NT2/D1 (cell line): ENCODE measurements around the gene TSPAN32.

Experiments
- DNase-seq: peaks from one replicate; pipeline ENCODE4 v3.0.0-alpha.2; 2011; ENCODE audit warnings: low read depth, low spot score
- H3K27me3 ChIP-seq: 2 replicates; pipeline ENCODE4 v1.6.0; 2011; ENCODE audit warnings: mild to moderate bottlenecking; ENCODE audit not compliant: insufficient read length, insufficient read depth
- H3K36me3 ChIP-seq: 2 replicates; pipeline ENCODE4 v1.6.1; 2011; ENCODE audit warnings: mild to moderate bottlenecking, low read length, mixed read lengths; ENCODE audit not compliant: insufficient read depth, insufficient read length
- H3K4me1 ChIP-seq: 2 replicates; pipeline ENCODE4 v1.5.1; 2011; ENCODE audit not compliant: insufficient read depth, insufficient read length
- H3K4me3 ChIP-seq: 2 replicates; pipeline ENCODE4 v1.5.1; 2011; ENCODE audit warnings: low read depth; ENCODE audit not compliant: insufficient read length
- H3K9ac ChIP-seq: 2 replicates; pipeline ENCODE4 v1.6.0; 2011; ENCODE audit warnings: low read depth; ENCODE audit not compliant: insufficient read length
- H3K9me3 ChIP-seq: 2 replicates; pipeline ENCODE4 v1.5.1; 2011; ENCODE audit warnings: mild to moderate bottlenecking, low read length; ENCODE audit not compliant: insufficient read depth
- SUZ12 ChIP-seq: IDR thresholded peaks from 2 replicates; pipeline ENCODE4 v1.6.1; 2011; ENCODE audit not compliant: insufficient read length, insufficient read depth; ENCODE audit errors: extremely low read depth
- YY1 ChIP-seq: IDR thresholded peaks from 2 replicates; pipeline ENCODE4 v1.6.1; 2011; ENCODE audit not compliant: insufficient read length, insufficient read depth
- ZNF274 ChIP-seq: IDR thresholded peaks from 2 replicates; pipeline ENCODE4 v1.6.1; 2011; ENCODE audit warnings: mild to moderate bottlenecking, low read depth, low read length

Gene TSPAN32

DNA sequence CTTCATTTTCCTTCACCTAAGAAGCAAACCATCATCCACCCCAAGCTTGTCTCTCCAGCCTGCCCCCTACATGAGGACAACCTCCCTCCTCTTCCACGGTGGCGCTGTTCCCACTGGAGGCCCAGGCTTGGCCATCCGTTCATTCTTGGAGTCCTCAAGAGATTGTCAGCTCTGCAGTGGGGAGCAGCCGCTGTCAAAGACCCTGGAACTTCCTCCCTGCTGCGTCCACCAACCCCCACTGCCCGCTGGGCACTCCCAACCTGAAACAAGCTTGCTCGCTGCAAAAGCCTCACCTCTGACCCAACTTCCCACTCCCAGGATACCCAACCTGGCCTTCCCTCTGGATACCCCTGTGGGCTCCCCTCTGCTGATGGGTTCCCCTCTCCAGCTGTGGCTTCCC, 64.9 kb downstream of the TSPAN32 start:
- no peak for TF ChIP-seq SUZ12
- TF ChIP-seq YY1, result no peak
- TF ChIP-seq ZNF274, result no peak
- Histone ChIP-seq H3K36me3 (no peaks in the 10 kb centered on the region), H3K4me3 (no peak overlapping the region), H3K27me3 (peaks cover 3% of the 10 kb centered on the region), H3K9ac (no peak overlapping the region), H3K4me1 (peaks cover 2% of the 10 kb centered on the region), H3K9me3 (no peaks in the 10 kb centered on the region)
- no peak for DNase-seq

DNA sequence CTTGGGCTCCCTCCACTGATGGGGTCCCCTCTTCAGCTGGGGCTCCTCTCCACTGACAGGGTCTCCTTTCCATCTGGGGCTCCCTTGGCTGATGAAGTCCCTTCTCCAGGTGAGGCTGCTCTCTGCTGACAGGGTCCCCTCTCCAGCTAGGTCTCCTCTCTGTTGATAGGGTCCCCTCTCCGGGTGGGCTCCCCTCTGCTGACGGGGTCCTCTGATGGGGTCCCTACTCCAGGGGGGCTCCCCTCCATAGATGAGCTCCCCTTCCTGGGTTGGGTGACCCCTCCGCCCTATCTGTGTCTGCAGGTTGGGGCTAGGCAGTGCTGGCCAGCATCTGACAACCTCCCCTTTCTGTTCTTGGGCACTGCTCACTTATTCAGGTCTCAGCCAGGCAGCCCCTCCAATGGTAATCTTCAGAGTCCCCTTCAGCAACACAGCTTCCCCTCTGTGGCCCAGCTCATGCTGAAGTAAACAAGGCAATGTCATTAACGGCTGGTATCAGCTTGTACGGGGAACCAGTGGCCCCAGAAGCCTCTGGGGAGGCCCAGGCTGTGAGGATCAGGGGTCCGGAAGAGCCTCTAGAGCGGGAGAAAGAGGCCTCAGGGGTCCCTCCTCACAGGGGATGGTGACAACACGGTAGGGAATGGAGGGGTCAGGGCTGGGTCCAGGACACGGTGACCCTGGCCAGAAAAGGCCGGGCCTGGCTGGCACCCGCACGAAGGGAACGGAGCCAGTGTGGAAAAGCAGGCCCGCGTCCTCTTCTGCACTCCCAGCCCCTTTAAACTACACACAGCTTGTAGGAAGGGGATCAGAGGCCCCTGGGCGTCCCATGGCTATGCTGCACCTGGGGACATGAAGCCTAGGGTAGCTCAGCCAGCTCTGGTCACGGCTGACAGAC, 65.7 kb downstream of the TSPAN32 start:
- TF ChIP-seq YY1 (no peak), ZNF274 (no peak)
- peaks cover 1% of the 10 kb centered on the region for H3K27me3 ChIP-seq
- DNase-seq, result no peak
- no peaks in the 10 kb centered on the region for H3K9me3 ChIP-seq
- H3K4me1 ChIP-seq, result peaks cover 2% of the 10 kb centered on the region
- H3K9ac ChIP-seq, result no peak overlapping the region
- H3K36me3 ChIP-seq, result no peaks in the 10 kb centered on the region
- H3K4me3 ChIP-seq, result no peak overlapping the region
